ENCODE data around the gene HAUS7.

DNA sequence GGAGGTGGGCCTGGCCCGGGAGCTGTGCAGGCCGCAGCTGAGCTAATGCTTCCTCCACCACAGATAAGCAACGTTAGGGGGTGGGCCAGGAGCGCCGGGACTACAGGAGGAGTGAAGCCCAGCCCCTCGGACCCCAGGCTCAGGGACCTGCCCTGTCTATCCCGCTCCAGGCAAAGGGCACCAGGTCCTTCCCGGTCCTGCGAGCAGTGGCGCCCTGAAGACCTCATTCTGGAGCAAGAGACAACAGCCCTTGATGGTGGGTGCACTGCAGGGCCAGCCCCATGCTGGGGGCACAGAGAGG lies 23.8 kb downstream of the HAUS7 start:
- no peak for TF ChIP-seq EZH2phosphoT487 (IDR thresholded peaks at IDR 0.05; ENCODE audit: insufficient read depth, low read depth)
- no peak for TF ChIP-seq EZH2 (IDR thresholded peaks at IDR 0.05; ENCODE audit: insufficient read depth, poor library complexity, severe bottlenecking)
